ENCODE data around the gene SLC34A1. TPM values are rescaled to one million over a fixed set of nuclear protein-coding genes. Genes with fewer than 3 reads are reported as not detected.

Gene SLC34A1
- total and polyA plus RNA-seq, 2 of the 13 experiments (the other 11 are each of a cell fraction or from before 2014, with no cell fraction given), result 0.03 to 0.20 TPM

- no peaks in the 10 kb centered on the region for H3K36me3 ChIP-seq (replicated peaks in 1 of 2; ENCODE audit: control insufficient read depth in 1 of 2, insufficient read depth in 2 of 2, low read length in 2 of 2)
- no TSS peak for BruUV-seq (replicated peaks)
- H3K4me2 ChIP-seq (ENCODE audit: low read depth, low read length), result no peak overlapping the region
- in situ Hi-C loops (cut with HindIII; ENCODE audit: extremely low pct_ligation_motif_present, low pct_unique_long_range_greater_than_20kb), result loop anchor here (5.0 kb wide), 1 partner anchor 72 kb away; no protein-coding TSS in a partner anchor
- no peak overlapping the region for H3K27ac ChIP-seq (ENCODE audit: extremely low read length, insufficient read depth, low read length)
- H3K4me1 ChIP-seq (ENCODE audit: insufficient read depth, low read length), result peaks cover 63% of the 10 kb centered on the region
- WGBS (ENCODE audit: low lambda C conversion rate), result 10% methylated on average over 3 of the region's 11 CpGs
- H3K4me3 ChIP-seq (replicated peaks in 1 of 3; ENCODE audit: insufficient read depth in 1 of 3, low read depth in 2 of 3, low read length in 3 of 3), result no peak overlapping the region
- H2AFZ ChIP-seq (ENCODE audit: low read length), result no peak overlapping the region
- TF ChIP-seq SIX1 (CRISPR knock-in tag; IDR thresholded peaks at IDR 0.05; ENCODE audit: borderline replicate concordance) (no peak), ZFP36L1 (CRISPR knock-in tag; IDR thresholded peaks at IDR 0.05) (no peak), HNF4G (IDR thresholded peaks at IDR 0.05; ENCODE audit: borderline replicate concordance, low read depth, low read length) (no peak), HNF4G (CRISPR knock-in tag; IDR thresholded peaks at IDR 0.05; ENCODE audit: borderline replicate concordance, low read depth) (no peak), AHR (CRISPR knock-in tag; IDR thresholded peaks at IDR 0.05) (no peak), ZNF33B (CRISPR knock-in tag; IDR thresholded peaks at IDR 0.05) (no peak), KAT7 (CRISPR knock-in tag; IDR thresholded peaks at IDR 0.05; ENCODE audit: borderline replicate concordance) (no peak), SAP130 (CRISPR knock-in tag; IDR thresholded peaks at IDR 0.05; ENCODE audit: low read depth) (no peak), FOXK2 (IDR thresholded peaks at IDR 0.05) (no peak), BORCS8-MEF2B (CRISPR knock-in tag; IDR thresholded peaks at IDR 0.05) (no peak), PCBP1 (IDR thresholded peaks at IDR 0.05; ENCODE audit: borderline replicate concordance, low read depth, low read length) (no peak), TGIF2 (CRISPR knock-in tag; IDR thresholded peaks at IDR 0.05) (no peak), KDM3A (CRISPR knock-in tag; IDR thresholded peaks at IDR 0.05; ENCODE audit: low read depth) (no peak)
- H3K9me3 ChIP-seq (ENCODE audit: low read length), result no peaks in the 10 kb centered on the region
- CTCF ChIA-PET (ENCODE audit: low intra/inter-chr PET ratio, low total read pairs), result no interaction called here
- no peak for DNase-seq (ENCODE audit: low spot score)
- no peak overlapping the region for H3K9ac ChIP-seq (ENCODE audit: insufficient read depth, low read depth, low read length)
- no peak for ATAC-seq
- H3K27me3 ChIP-seq (ENCODE audit: control insufficient read depth in 1 of 2, insufficient read depth in 2 of 2, low read length in 2 of 2), result peaks cover 8 to 29% of the 10 kb centered on the region in 2 experiments; a peak in 4 of 5 replicates
- POLR2A ChIA-PET, result no interaction called here
- H4K20me1 ChIP-seq (ENCODE audit: insufficient read depth, low read length), result no peaks in the 10 kb centered on the region
- FAIRE-seq, result no peak
- intact Hi-C loops (cut with micrococcal nuclease; ENCODE audit: unreplicated experiment), result no loop called here
- no peaks in the 10 kb centered on the region for H3K79me2 ChIP-seq (ENCODE audit: insufficient read depth, low read length)
Observed at GRCh38 chr5:177385720-177386119, 1.5 kb downstream of the SLC34A1 start.
